SU-DHL-6 (cell line): ENCODE results near the gene MRC1.

ENCODE experiments used
- CTCF ChIP-seq: fragments of 200-600 bp; sonication (generic); IDR thresholded peaks from one replicate; pipeline ENCODE4 v1.5.1; 2017; ENCODE audit warnings: antibody characterized with exemption, mild to moderate bottlenecking, low read length, moderate library complexity; ENCODE audit not compliant: insufficient read depth, poor library complexity, severe bottlenecking
- EZH2phosphoT487 ChIP-seq: fragments of 200-600 bp; sonication (generic), shearing (Covaris generic); conservative IDR thresholded peaks from 2 replicates; pipeline ENCODE4 v1.6.1; 2018; ENCODE audit warnings: mild to moderate bottlenecking, antibody characterized with exemption, low read length, moderate library complexity, mixed read lengths

GRCh38 chr10:17954861-17955260 is 145.7 kb downstream of the MRC1 start:
- TF ChIP-seq CTCF (no peak), EZH2phosphoT487 (no peak)
